ENCODE results near the gene ATP9B. TPM values are rescaled to one million over a fixed set of nuclear protein-coding genes. Genes with fewer than 3 reads are reported as not detected.

ATP9B gene
- total and polyA plus RNA-seq, 12 donors = 6.7 to 19.7 (median 14.5) TPM

- Histone ChIP-seq H3K4me3 (peak overlapping the region in 1 of 10 donors; percentile 47), H3K27ac (peak overlapping the region in 9 of 10 donors; percentile 17 to 90 (median 57))
- intact Hi-C loops (cut with DNase I) = loop anchor here in 3 of 10 donors (5.0 to 10.0 kb wide), 3 partner anchors 42 to 60 kb away; no protein-coding TSS in a partner anchor
Observed at GRCh38 chr18:79405019-79405780, 336.0 kb downstream of the ATP9B start.

GRCh38 chr18:79405781-79406575 lies 336.8 kb downstream of the ATP9B start:
- Histone ChIP-seq H3K4me3 (peak overlapping the region in 3 of 10 donors; percentile 19 to 47 (median 26)), H3K27ac (peak overlapping the region in 9 of 10 donors; percentile 17 to 90 (median 63)), H3K36me3 (peaks cover 0 to 11% (median 4%) of the 10 kb centered on the region in 9 donors), H3K27me3 (no peaks in the 10 kb centered on the region), H3K9me3 (no peaks in the 10 kb centered on the region), H3K4me1 (peaks cover 24 to 59% (median 54%) of the 10 kb centered on the region in 9 donors)
- DNase-seq (peak; percentile 59 to 74), ATAC-seq (peak in 7 of 8 donors; percentile 29 to 77 (median 48))
- intact Hi-C loops (cut with DNase I) = loop anchor here in 3 of 10 donors (5.0 to 10.0 kb wide), 3 partner anchors 41 to 59 kb away; no protein-coding TSS in a partner anchor
- TF ChIP-seq CTCF (IDR thresholded peaks at IDR 0.05) = peak in 1 of 9 donors; percentile 6
- WGBS, 2 donors = 64 to 71% methylated on average over 27 of the region's 27 CpGs

More at GRCh38 chr18:79405019-79405780, 336.0 kb downstream of the ATP9B start:
- peaks cover 24 to 61% (median 54%) of the 10 kb centered on the region in 9 donors for H3K4me1 ChIP-seq
- no peaks in the 10 kb centered on the region for H3K27me3 ChIP-seq
- TF ChIP-seq CTCF (IDR thresholded peaks at IDR 0.05) = no peak
- no peaks in the 10 kb centered on the region for H3K9me3 ChIP-seq
- no peak for DNase-seq
- ATAC-seq = no peak
- 85 to 87% methylated on average over 23 of the region's 23 CpGs for WGBS, 2 donors
- peaks cover 0 to 4% (median 0%) of the 10 kb centered on the region in 9 donors for H3K36me3 ChIP-seq

GRCh38 chr18:79406708-79407107 lies 337.5 kb downstream of the ATP9B start:
- ATAC-seq (no peak), DNase-seq (no peak)
- H3K9me3 ChIP-seq = no peaks in the 10 kb centered on the region
- peak overlapping the region in 1 of 10 donors; percentile 47 for H3K4me3 ChIP-seq
- TF ChIP-seq CTCF (IDR thresholded peaks at IDR 0.05) = no peak
- intact Hi-C loops (cut with DNase I) = loop anchor here in 3 of 10 donors (5.0 to 10.0 kb wide), 3 partner anchors 41 to 58 kb away; no protein-coding TSS in a partner anchor
- H3K36me3 ChIP-seq = peaks cover 0 to 17% (median 7%) of the 10 kb centered on the region in 9 donors
- peaks cover 24 to 53% (median 48%) of the 10 kb centered on the region in 9 donors for H3K4me1 ChIP-seq
- no peaks in the 10 kb centered on the region for H3K27me3 ChIP-seq
- peak overlapping the region in 7 of 10 donors; percentile 5 to 90 (median 66) for H3K27ac ChIP-seq
- WGBS, 2 donors = 97 to 98% methylated on average over 25 to 30 of the region's 30 CpGs

- no peaks in the 10 kb centered on the region for H3K27me3 ChIP-seq
- H3K4me1 ChIP-seq = peaks cover 0 to 42% (median 22%) of the 10 kb centered on the region in 9 donors
- TF ChIP-seq CTCF (IDR thresholded peaks at IDR 0.05) = no peak
- no peaks in the 10 kb centered on the region for H3K9me3 ChIP-seq
- peaks cover 0 to 41% (median 21%) of the 10 kb centered on the region in 9 donors for H3K36me3 ChIP-seq
- intact Hi-C loops (cut with DNase I) = loop anchor here in 3 of 10 donors (5.0 to 10.0 kb wide), 3 partner anchors 38 to 55 kb away; no protein-coding TSS in a partner anchor
- WGBS, 2 donors = 96 to 98% methylated on average over 3 of the region's 3 CpGs
- H3K27ac ChIP-seq = no peak overlapping the region
- ATAC-seq (no peak), DNase-seq (no peak)
- no peak overlapping the region for H3K4me3 ChIP-seq
Observed at GRCh38 chr18:79409313-79409712, 340.1 kb downstream of the ATP9B start.
